ENCODE measurements around the gene ZNF536. TPM values are rescaled to one million over a fixed set of nuclear protein-coding genes. Genes with fewer than 3 reads are reported as not detected.

ZNF536 gene
- total RNA-seq, 1 experiment from 2014 or later = not detected

- Histone ChIP-seq H3K9me3 (no peaks in the 10 kb centered on the region), H3K27me3 (no peaks in the 10 kb centered on the region; the same call in 1 of the 2 replicates)
Measured at GRCh38 chr19:30528919-30529318, 156.7 kb downstream of the ZNF536 start.

GRCh38 chr19:30529876-30530275, 157.7 kb downstream of the ZNF536 start:
- H3K36me3 ChIP-seq = no peaks in the 10 kb centered on the region
- no peak for DNase-seq
- H3K4me3 ChIP-seq = no peak overlapping the region
- H3K27me3 ChIP-seq = no peaks in the 10 kb centered on the region; the same call in 1 of the 2 replicates
- H3K9me3 ChIP-seq = no peaks in the 10 kb centered on the region

More at GRCh38 chr19:30528919-30529318, 156.7 kb downstream of the ZNF536 start:
- H3K36me3 ChIP-seq = no peaks in the 10 kb centered on the region
- no peak for DNase-seq
- H3K4me3 ChIP-seq = no peak overlapping the region

- Histone ChIP-seq H3K9me3 (no peaks in the 10 kb centered on the region), H3K36me3 (no peaks in the 10 kb centered on the region), H3K4me3 (no peak overlapping the region), H3K27me3 (no peaks in the 10 kb centered on the region; the same call in 1 of the 2 replicates)
- DNase-seq = no peak
Measured at GRCh38 chr19:30530751-30531150, 158.6 kb downstream of the ZNF536 start.

GRCh38 chr19:30535011-30535410, 162.8 kb downstream of the ZNF536 start:
- peak; percentile 7 for DNase-seq
- Histone ChIP-seq H3K36me3 (no peaks in the 10 kb centered on the region), H3K4me3 (no peak overlapping the region), H3K27me3 (peaks cover 7% of the 10 kb centered on the region), H3K9me3 (no peaks in the 10 kb centered on the region)

GRCh38 chr19:30536975-30537374, 164.8 kb downstream of the ZNF536 start:
- Histone ChIP-seq H3K9me3 (no peaks in the 10 kb centered on the region), H3K27me3 (peaks cover 20% of the 10 kb centered on the region), H3K4me3 (no peak overlapping the region), H3K36me3 (no peaks in the 10 kb centered on the region)
- DNase-seq = no peak

GRCh38 chr19:30539315-30539714, 167.1 kb downstream of the ZNF536 start:
- Histone ChIP-seq H3K4me3 (no peak overlapping the region), H3K36me3 (no peaks in the 10 kb centered on the region), H3K9me3 (no peaks in the 10 kb centered on the region), H3K27me3 (peaks cover 20% of the 10 kb centered on the region)
- DNase-seq = no peak

GRCh38 chr19:30539981-30540380, 167.8 kb downstream of the ZNF536 start:
- H3K4me3 ChIP-seq = no peak overlapping the region
- H3K27me3 ChIP-seq = peaks cover 20% of the 10 kb centered on the region
- no peaks in the 10 kb centered on the region for H3K9me3 ChIP-seq
- no peak for DNase-seq
- no peaks in the 10 kb centered on the region for H3K36me3 ChIP-seq

GRCh38 chr19:30540761-30541160, 168.6 kb downstream of the ZNF536 start:
- Histone ChIP-seq H3K4me3 (no peak overlapping the region), H3K27me3 (peaks cover 20% of the 10 kb centered on the region), H3K36me3 (no peaks in the 10 kb centered on the region), H3K9me3 (no peaks in the 10 kb centered on the region)
- DNase-seq = no peak

GRCh38 chr19:30541575-30541974, 169.4 kb downstream of the ZNF536 start:
- peaks cover 20% of the 10 kb centered on the region for H3K27me3 ChIP-seq
- no peaks in the 10 kb centered on the region for H3K36me3 ChIP-seq
- no peak for DNase-seq
- H3K4me3 ChIP-seq = no peak overlapping the region
- no peaks in the 10 kb centered on the region for H3K9me3 ChIP-seq

GRCh38 chr19:30543243-30543945, 171.2 kb downstream of the ZNF536 start:
- no peaks in the 10 kb centered on the region for H3K36me3 ChIP-seq
- DNase-seq = no peak
- no peak overlapping the region for H3K4me3 ChIP-seq
- H3K27me3 ChIP-seq = peaks cover 15% of the 10 kb centered on the region
- H3K9me3 ChIP-seq = no peaks in the 10 kb centered on the region

- Histone ChIP-seq H3K36me3 (no peaks in the 10 kb centered on the region), H3K4me3 (no peak overlapping the region), H3K27me3 (peaks cover 5% of the 10 kb centered on the region; the same call in 1 of the 2 replicates), H3K9me3 (no peaks in the 10 kb centered on the region)
- DNase-seq = no peak
Measured at GRCh38 chr19:30545752-30546151, 173.6 kb downstream of the ZNF536 start.

- no peak overlapping the region for H3K4me3 ChIP-seq
- no peak for DNase-seq
- no peaks in the 10 kb centered on the region for H3K36me3 ChIP-seq
- H3K27me3 ChIP-seq = no peaks in the 10 kb centered on the region; the same call in 1 of the 2 replicates
- H3K9me3 ChIP-seq = no peaks in the 10 kb centered on the region
Measured at GRCh38 chr19:30546332-30546731, 174.1 kb downstream of the ZNF536 start.

- Histone ChIP-seq H3K36me3 (no peaks in the 10 kb centered on the region), H3K9me3 (no peaks in the 10 kb centered on the region), H3K4me3 (no peak overlapping the region), H3K27me3 (no peaks in the 10 kb centered on the region)
- DNase-seq = no peak
Measured at GRCh38 chr19:30547246-30547645, 175.1 kb downstream of the ZNF536 start.

- no peaks in the 10 kb centered on the region for H3K9me3 ChIP-seq
- H3K4me3 ChIP-seq = no peak overlapping the region
- H3K27me3 ChIP-seq = no peaks in the 10 kb centered on the region
- no peaks in the 10 kb centered on the region for H3K36me3 ChIP-seq
- DNase-seq = no peak
Measured at GRCh38 chr19:30549151-30549550, 177.0 kb downstream of the ZNF536 start.

- H3K27me3 ChIP-seq = no peaks in the 10 kb centered on the region
Measured at GRCh38 chr19:30551271-30551670, 179.1 kb downstream of the ZNF536 start.

GRCh38 chr19:30552593-30552992, 180.4 kb downstream of the ZNF536 start:
- DNase-seq = no peak
- no peak overlapping the region for H3K4me3 ChIP-seq
- H3K27me3 ChIP-seq = no peaks in the 10 kb centered on the region

More at GRCh38 chr19:30551271-30551670, 179.1 kb downstream of the ZNF536 start:
- no peaks in the 10 kb centered on the region for H3K36me3 ChIP-seq
- H3K9me3 ChIP-seq = no peaks in the 10 kb centered on the region
- H3K4me3 ChIP-seq = no peak overlapping the region
- DNase-seq = no peak

GRCh38 chr19:30555075-30555790, 183.0 kb downstream of the ZNF536 start:
- no peak overlapping the region for H3K4me3 ChIP-seq
- H3K27me3 ChIP-seq = no peaks in the 10 kb centered on the region

More at GRCh38 chr19:30552593-30552992, 180.4 kb downstream of the ZNF536 start:
- no peaks in the 10 kb centered on the region for H3K9me3 ChIP-seq
- no peaks in the 10 kb centered on the region for H3K36me3 ChIP-seq

GRCh38 chr19:30555791-30556110, 183.6 kb downstream of the ZNF536 start:
- Histone ChIP-seq H3K27me3 (no peaks in the 10 kb centered on the region), H3K4me3 (no peak overlapping the region), H3K9me3 (no peaks in the 10 kb centered on the region), H3K36me3 (no peaks in the 10 kb centered on the region)
- no peak for DNase-seq

More at GRCh38 chr19:30555075-30555790, 183.0 kb downstream of the ZNF536 start:
- Histone ChIP-seq H3K36me3 (no peaks in the 10 kb centered on the region), H3K9me3 (no peaks in the 10 kb centered on the region)
- DNase-seq = no peak
